ENCODE data around the gene LIPT1.

LIPT1 gene

GRCh38 chr2:99139003-99139402 is 15.8 kb upstream of the LIPT1 start:
- DNase-seq (ENCODE audit: low read depth) = no peak
- no peak for TF ChIP-seq CTCF (conservative IDR thresholded peaks at IDR 0.05; ENCODE audit: low read depth, low read length)
- no peak overlapping the region for H3K4me3 ChIP-seq (ENCODE audit: low read depth, low read length)

- no peak for TF ChIP-seq CTCF (conservative IDR thresholded peaks at IDR 0.05; ENCODE audit: low read depth, low read length)
- DNase-seq (ENCODE audit: low read depth) = peak; percentile 24
- peak overlapping the region; percentile 90 for H3K4me3 ChIP-seq (ENCODE audit: low read depth, low read length)
Observed at GRCh38 chr2:99140056-99140859, 14.5 kb upstream of the LIPT1 start.

DNA sequence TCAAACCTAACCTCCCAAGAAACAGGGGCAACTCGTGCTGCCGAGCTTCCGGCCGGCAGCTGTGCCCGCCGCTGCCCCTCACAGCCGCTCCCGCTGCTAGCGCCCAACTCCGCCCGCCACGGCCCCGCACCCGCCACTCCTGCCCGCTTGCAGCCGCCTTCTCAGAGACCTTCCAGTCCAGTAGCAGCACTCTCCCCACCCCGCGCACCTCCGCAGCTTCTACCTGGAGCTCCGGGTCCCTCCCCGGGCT is 14.0 kb upstream of the LIPT1 start:
- peak overlapping the region; percentile 90 for H3K4me3 ChIP-seq (ENCODE audit: low read depth, low read length)
- TF ChIP-seq CTCF (conservative IDR thresholded peaks at IDR 0.05; ENCODE audit: low read depth, low read length) = no peak
- no peak for DNase-seq (ENCODE audit: low read depth)

DNA sequence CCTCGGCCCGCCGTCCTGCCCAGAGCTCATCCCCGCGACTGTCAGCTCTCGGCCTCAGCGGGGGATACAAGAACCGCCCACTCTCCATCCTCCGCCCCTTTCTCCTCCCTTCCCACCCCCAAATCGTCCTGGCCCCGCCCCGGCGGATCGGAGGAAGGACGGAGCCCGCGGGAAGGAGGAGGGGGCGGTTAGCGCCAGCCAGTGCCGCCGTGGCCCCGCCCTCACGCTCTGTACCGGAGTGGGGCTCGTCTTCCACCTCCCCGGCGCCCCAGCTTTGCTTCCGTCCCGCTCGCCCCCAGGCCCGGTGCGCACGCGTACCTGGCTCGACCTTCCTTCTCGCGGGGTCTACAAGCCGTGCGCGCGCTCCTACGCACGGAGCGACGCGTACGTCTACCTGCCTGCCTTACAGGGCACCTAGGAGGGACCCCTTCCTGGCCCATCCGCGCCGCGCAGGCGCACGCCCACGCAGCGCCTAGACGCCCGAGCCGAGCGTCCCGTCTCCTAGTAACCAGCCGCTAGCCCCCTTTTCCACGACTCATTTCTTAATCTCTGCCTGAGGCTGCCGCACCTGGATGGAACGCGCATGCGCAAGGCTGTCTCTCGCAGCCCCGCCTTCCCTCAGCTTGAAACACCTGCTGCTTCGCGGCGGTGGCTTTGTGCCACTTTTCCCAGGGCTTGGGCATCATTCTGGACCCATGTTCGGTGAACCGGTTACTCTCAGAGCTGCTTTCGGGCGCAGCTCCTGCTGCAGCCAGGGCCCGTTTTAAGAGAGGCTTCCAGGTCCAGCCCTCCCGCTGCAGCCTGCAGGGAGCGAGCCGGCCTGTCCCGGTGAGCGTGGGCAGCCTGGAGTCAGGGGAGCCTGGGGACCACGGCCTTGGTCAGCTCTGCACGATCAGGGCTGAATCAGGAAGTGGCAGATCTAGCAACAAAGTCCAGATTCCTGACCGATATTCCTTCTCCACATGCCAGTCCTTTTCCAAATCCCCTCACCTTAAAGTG is 13.4 kb upstream of the LIPT1 start, which contains the start of gene C2orf15:
TSS of gene C2orf15 (plus strand) at position 598 of the 999 bp plus-strand sequence. CDS start 8,852 bp downstream, outside the sequence.
- TF ChIP-seq CTCF (conservative IDR thresholded peaks at IDR 0.05; ENCODE audit: low read depth, low read length) = no peak
- H3K4me3 ChIP-seq (ENCODE audit: low read depth, low read length) = peak within 1 kb of the TSS; percentile 90
- peak; percentile 85 for DNase-seq (ENCODE audit: low read depth)

DNA sequence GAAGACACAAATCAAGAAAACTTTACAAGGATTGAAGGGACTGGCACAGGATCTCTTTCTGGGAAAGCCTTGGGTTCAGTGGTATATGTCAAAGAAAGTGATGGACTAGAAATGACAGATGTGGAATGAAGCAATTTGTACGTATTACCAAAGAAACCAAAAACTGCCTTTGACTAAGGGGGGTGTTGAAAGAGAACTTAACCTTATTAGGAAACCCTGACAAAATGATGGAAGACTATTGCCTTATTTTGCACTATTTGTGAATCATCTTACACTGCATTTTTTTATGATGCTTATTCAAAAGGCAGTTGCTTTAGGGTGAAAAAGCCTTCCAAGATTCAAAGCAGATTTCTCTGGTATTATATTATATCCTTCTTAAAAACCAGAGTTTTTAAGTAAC is 4.1 kb upstream of the LIPT1 start:
- no peak for TF ChIP-seq CTCF (conservative IDR thresholded peaks at IDR 0.05; ENCODE audit: low read depth, low read length)
- no peak for DNase-seq (ENCODE audit: low read depth)
- H3K4me3 ChIP-seq (ENCODE audit: low read depth, low read length) = no peak overlapping the region

- no peak for DNase-seq (ENCODE audit: low read depth)
- H3K4me3 ChIP-seq (ENCODE audit: low read depth, low read length) = no peak overlapping the region
- no peak for TF ChIP-seq CTCF (conservative IDR thresholded peaks at IDR 0.05; ENCODE audit: low read depth, low read length)
Observed at GRCh38 chr2:99152199-99152895, 2.4 kb upstream of the LIPT1 start.
